Endothelial cell of umbilical vein (primary cell): Measurements from ENCODE around the gene LRRN4CL. TPM values are rescaled to one million over a fixed set of nuclear protein-coding genes. Genes with fewer than 3 reads are reported as not detected.

Experiments
- BruUV-seq: library from RNA; stranded (reverse); fragments of 400-500 nt; replicated peaks from 2 replicates; lab custom pipeline; 2021; lab: Mats Ljungman, UMichigan
- CTCF ChIA-PET: fragments of 300-600, 350-600 bp; sonication (Branson Sonifier 250); formaldehyde crosslinking; loops from one replicate; lab custom pipeline; 2021; ENCODE audit warnings: antibody characterized with exemption, inconsistent platforms; lab: Charles Lee
- POLR2A ChIA-PET: fragments of 300-600, 350-600 bp; sonication (Branson Sonifier 250); formaldehyde crosslinking; loops from one replicate; lab custom pipeline; 2021; ENCODE audit warnings: antibody characterized with exemption, inconsistent platforms; lab: Charles Lee
- DNase-seq: peaks from one replicate; pipeline ENCODE4 v3.0.0-alpha.2; 2011; ENCODE audit warnings: low read depth, low spot score
- FAIRE-seq: peaks from 2 replicates; lab custom pipeline; 2011; peaks lifted over from hg19 to GRCh38; lab: Jason Lieb, UNC
- H2AFZ ChIP-seq: 2 replicates; pipeline ENCODE4 v1.6.0; 2012; ENCODE audit warnings: low read depth, low read length, control low read depth, inconsistent platforms
- H3K27ac ChIP-seq: 2 replicates; pipeline ENCODE4 v1.5.1; 2011; ENCODE audit warnings: low read depth, mild to moderate bottlenecking, control low read depth, low read length, moderate library complexity; ENCODE audit not compliant: insufficient read depth
- H3K27me3 ChIP-seq, 2 experiments: 2 replicates each; pipeline versions ENCODE4 v1.6.0 to v1.6.1; 2011; ENCODE audit warnings: low read length in 2 of 2, mixed read lengths in 1 of 2; ENCODE audit not compliant: control insufficient read depth in 2 of 2, insufficient read depth in 2 of 2
- H3K36me3 ChIP-seq, 2 experiments: 2 replicates in 1 of 2; 3 replicates in 1 of 2; pipeline ENCODE4 v1.5.1; 2011; ENCODE audit warnings: low read length in 2 of 2, mild to moderate bottlenecking in 1 of 2, moderate library complexity in 1 of 2; ENCODE audit not compliant: control insufficient read depth in 2 of 2, insufficient read depth in 2 of 2; ENCODE audit errors: extremely low read depth in 1 of 2
- H3K4me1 ChIP-seq: 3 replicates; pipeline ENCODE4 v1.5.1; 2011; ENCODE audit warnings: mild to moderate bottlenecking, low read length; ENCODE audit not compliant: control insufficient read depth, insufficient read depth; ENCODE audit errors: extremely low read depth
- H3K4me2 ChIP-seq: 2 replicates; pipeline ENCODE4 v1.6.1; 2011; ENCODE audit warnings: low read length, control low read depth, mixed read lengths; ENCODE audit not compliant: insufficient read depth
- H3K4me3 ChIP-seq, 3 experiments: fragments of 200-600 bp in 1 of 3; sonication (generic), shearing (Covaris generic) in 1 of 3; replicated peaks in 1 of 3; 2 replicates each; pipeline ENCODE4 v1.5.1; 2011 to 2016; ENCODE audit warnings: control low read depth in 3 of 3, low read length in 3 of 3, mild to moderate bottlenecking in 2 of 3, inconsistent platforms in 1 of 3, low read depth in 1 of 3, moderate library complexity in 1 of 3; ENCODE audit not compliant: insufficient read depth in 1 of 3
- H3K79me2 ChIP-seq: 2 replicates; pipeline ENCODE4 v1.6.0; 2012; ENCODE audit warnings: low read length, inconsistent platforms; ENCODE audit not compliant: control insufficient read depth, insufficient read depth
- H3K9ac ChIP-seq: replicated peaks from 2 replicates; pipeline ENCODE3; 2011; ENCODE audit warnings: low read length, control low read depth; ENCODE audit not compliant: insufficient read depth; ENCODE audit errors: extremely low read depth
- H3K9me1 ChIP-seq: replicated peaks from 3 replicates; pipeline ENCODE4 v1.6.0; 2011; ENCODE audit warnings: mild to moderate bottlenecking, low read length; ENCODE audit not compliant: control insufficient read depth, insufficient read depth; ENCODE audit errors: extremely low read depth
- H3K9me3 ChIP-seq: replicated peaks from 2 replicates; pipeline ENCODE4 v1.5.1; 2012; ENCODE audit warnings: low read length, inconsistent platforms; ENCODE audit not compliant: control insufficient read depth, insufficient read depth
- H4K20me1 ChIP-seq: replicated peaks from 2 replicates; pipeline ENCODE3; 2011; ENCODE audit warnings: mild to moderate bottlenecking, low read length; ENCODE audit not compliant: control insufficient read depth, insufficient read depth; ENCODE audit errors: extremely low read depth
- CTCF ChIP-seq, 2 donors: IDR thresholded peaks; 1 replicate in 1 of 2; 2 replicates in 1 of 2; pipeline ENCODE4 v1.5.1; 2011; ENCODE audit warnings: low read length in 2 of 2, mild to moderate bottlenecking in 2 of 2, moderate library complexity in 2 of 2, control low read depth in 1 of 2, inconsistent platforms in 1 of 2, low read depth in 1 of 2; ENCODE audit not compliant: insufficient read depth in 1 of 2; ENCODE audit errors: extremely low read depth in 1 of 2
- EZH2 ChIP-seq: IDR thresholded peaks from 2 replicates; pipeline ENCODE4 v1.6.1; 2012; ENCODE audit warnings: borderline replicate concordance, low read depth, mild to moderate bottlenecking, moderate library complexity, low read length, inconsistent platforms; ENCODE audit not compliant: severe bottlenecking
- FOS ChIP-seq: IDR thresholded peaks from 2 replicates; pipeline ENCODE4 v1.6.1; 2011; ENCODE audit warnings: mild to moderate bottlenecking, low read length, moderate library complexity, borderline replicate concordance; ENCODE audit not compliant: insufficient read depth
- GATA2 ChIP-seq: IDR thresholded peaks from 2 replicates; pipeline ENCODE4 v1.7.0; 2011; ENCODE audit warnings: low read depth, mild to moderate bottlenecking, moderate library complexity, mixed read lengths, low read length; ENCODE audit not compliant: insufficient read length, insufficient read depth
- JUN ChIP-seq: IDR thresholded peaks from 2 replicates; pipeline ENCODE4 v1.6.1; 2011; ENCODE audit warnings: borderline replicate concordance, low read depth; ENCODE audit not compliant: insufficient read length, insufficient read depth
- MAX ChIP-seq: IDR thresholded peaks from 2 replicates; pipeline ENCODE4 v1.6.1; 2011; ENCODE audit not compliant: insufficient read depth, insufficient read length
- MYC ChIP-seq: IDR thresholded peaks from one replicate; pipeline ENCODE4 v1.6.1; 2011; ENCODE audit warnings: mild to moderate bottlenecking, low read depth, low read length
- POLR2A ChIP-seq: IDR thresholded peaks from 2 replicates; pipeline ENCODE4 v1.6.1; 2012; ENCODE audit warnings: low read depth, mild to moderate bottlenecking, control low read depth, low read length
- POLR2AphosphoS5 ChIP-seq: IDR thresholded peaks from 2 replicates; pipeline ENCODE4 v1.6.1; 2012; ENCODE audit warnings: low read depth, mild to moderate bottlenecking, control low read depth, low read length, moderate library complexity; ENCODE audit not compliant: insufficient read depth
- dilution Hi-C: fragments of 300-500 bp; cut with MboI; formaldehyde crosslinking; loops from one replicate; pipeline ENCODE4 v1.15.0; 2019; ENCODE audit warnings: low sequenced_read_pairs; ENCODE audit not compliant: extremely low pct_ligation_motif_present
- intact Hi-C: fragments of 100-400 bp; cut with micrococcal nuclease; formaldehyde crosslinking; loops from one replicate; pipeline ENCODE4 v1.10.0; 2022
- polyA plus RNA-seq, 4 experiments: library from polyadenylated mRNA; depleted of rRNA in 3 of 4; stranded (reverse) in 3 of 4; unstranded in 1 of 4; fragments of >200 nt; gene quantifications; 2 replicates each; pipeline versions ENCODE4 v1.2.1 to v1.2.3, GENCODE V29; 2011 to 2012; ENCODE audit warnings: missing spikeins in 1 of 4
- total RNA-seq: library from RNA; stranded (reverse); gene quantifications from 2 replicates; pipeline ENCODE4 v1.2.3, GENCODE V29; 2021

Gene LRRN4CL
- total and polyA plus RNA-seq, 2 donors (not counting 3 experiments of a cell fraction or from before 2014, with no cell fraction given) = 0.20 TPM; not detected in 1

DNA sequence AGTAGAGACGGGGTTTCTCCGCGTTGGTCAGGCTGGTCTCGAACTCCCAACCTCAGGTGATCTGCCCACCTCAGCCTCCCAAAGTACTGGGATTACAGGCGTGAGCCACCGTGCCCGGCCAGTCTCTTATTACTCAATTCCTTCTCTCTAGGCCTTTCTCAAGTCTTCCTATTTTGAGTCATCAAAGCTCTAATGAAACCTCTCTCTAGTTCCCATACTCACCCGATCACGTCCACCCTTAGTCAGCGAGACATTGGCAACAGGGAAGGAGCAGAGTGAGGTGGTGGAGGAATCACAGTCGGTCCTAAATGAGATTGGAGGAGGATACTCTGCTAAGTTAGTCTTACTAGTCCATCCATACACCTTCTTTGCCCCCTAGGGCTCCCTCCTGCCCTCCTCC, 12.9 kb upstream of the LRRN4CL start:
- dilution Hi-C loops = no loop called here
- Histone ChIP-seq H3K79me2 (no peaks in the 10 kb centered on the region), H3K9me1 (no peaks in the 10 kb centered on the region), H3K27me3 (no peaks in the 10 kb centered on the region), H3K4me1 (peaks cover 13% of the 10 kb centered on the region), H3K4me3 (no peak overlapping the region), H3K27ac (no peak overlapping the region), H3K4me2 (no peak overlapping the region), H3K9ac (no peak overlapping the region), H3K9me3 (no peaks in the 10 kb centered on the region), H3K36me3 (no peaks in the 10 kb centered on the region), H2AFZ (no peak overlapping the region), H4K20me1 (no peaks in the 10 kb centered on the region)
- intact Hi-C loops = no loop called here
- POLR2A ChIA-PET = no interaction called here
- CTCF ChIA-PET = interaction anchor here (2.5 kb wide), 1 partner anchor 21 kb away, joined by 8 read pairs; no protein-coding TSS in a partner anchor
- no TSS peak for BruUV-seq
- FAIRE-seq = no peak
- no peak for DNase-seq
- TF ChIP-seq MAX (no peak), MYC (no peak), FOS (no peak), CTCF (IDR thresholded peaks at IDR 0.05; ENCODE audit: extremely low read depth in 1 of 2, insufficient read depth in 1 of 2, low read depth in 1 of 2, low read length in 2 of 2) (no peak), EZH2 (no peak), POLR2A (no peak), POLR2AphosphoS5 (no peak), GATA2 (no peak), JUN (no peak)
